ENCODE results near the gene SPATA16.
A peak's percentile ranks its signal among the peaks of the same experiment; 100 is the strongest.

Gene SPATA16

GRCh38 chr3:172981407-172981983 is 159.5 kb downstream of the SPATA16 start:
- no peak for DNase-seq (ENCODE audit: low read depth in 2 of 2)
- no peak overlapping the region for H3K4me3 ChIP-seq (replicated peaks in 1 of 2; ENCODE audit: low read depth in 2 of 2, low read length in 2 of 2)
- TF ChIP-seq CTCF (IDR thresholded peaks at IDR 0.05; ENCODE audit: low read depth, low read length) = no peak

- H3K4me3 ChIP-seq (replicated peaks in 1 of 2; ENCODE audit: low read depth in 2 of 2, low read length in 2 of 2) = no peak overlapping the region
- peak; percentile 27 to 49 for DNase-seq (ENCODE audit: low read depth in 2 of 2)
- no peak for TF ChIP-seq CTCF (IDR thresholded peaks at IDR 0.05; ENCODE audit: low read depth, low read length)
These were observed 160.2 kb downstream of the SPATA16 start for GRCh38 chr3:172980849-172981248.

- H3K4me3 ChIP-seq (replicated peaks in 1 of 2; ENCODE audit: low read depth in 2 of 2, low read length in 2 of 2) = no peak overlapping the region
- no peak for DNase-seq (ENCODE audit: low read depth in 2 of 2)
- TF ChIP-seq CTCF (IDR thresholded peaks at IDR 0.05; ENCODE audit: low read depth, low read length) = no peak
These were observed 163.3 kb downstream of the SPATA16 start for GRCh38 chr3:172977696-172978095.

DNA sequence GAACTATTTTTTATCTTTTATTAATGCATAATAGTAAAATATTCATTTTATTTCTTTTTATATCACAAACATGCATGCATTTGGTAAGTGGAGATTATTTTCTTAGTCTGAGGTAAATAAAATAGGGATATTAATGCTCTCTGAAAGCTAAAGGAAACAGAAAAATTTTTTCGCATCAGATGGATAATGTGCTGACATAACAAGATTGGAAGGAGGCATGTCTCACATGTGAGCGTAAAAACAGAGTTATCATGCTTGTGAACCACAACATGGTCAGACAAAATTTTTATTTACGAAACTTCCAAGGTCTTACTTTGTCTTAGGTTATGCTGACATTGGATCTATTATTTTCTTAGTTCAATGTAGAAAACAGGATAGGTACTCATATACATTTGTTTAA is 166.1 kb downstream of the SPATA16 start:
- no peak overlapping the region for H3K4me3 ChIP-seq (replicated peaks in 1 of 2; ENCODE audit: low read depth in 2 of 2, low read length in 2 of 2)
- no peak for DNase-seq (ENCODE audit: low read depth in 2 of 2)
- TF ChIP-seq CTCF (IDR thresholded peaks at IDR 0.05; ENCODE audit: low read depth, low read length) = no peak

- no peak for DNase-seq (ENCODE audit: low read depth in 2 of 2)
- no peak for TF ChIP-seq CTCF (IDR thresholded peaks at IDR 0.05; ENCODE audit: low read depth, low read length)
- no peak overlapping the region for H3K4me3 ChIP-seq (replicated peaks in 1 of 2; ENCODE audit: low read depth in 2 of 2, low read length in 2 of 2)
These were observed 167.2 kb downstream of the SPATA16 start for GRCh38 chr3:172973799-172974198.

- no peak for DNase-seq (ENCODE audit: low read depth in 2 of 2)
- no peak for TF ChIP-seq CTCF (IDR thresholded peaks at IDR 0.05; ENCODE audit: low read depth, low read length)
- H3K4me3 ChIP-seq (replicated peaks in 1 of 2; ENCODE audit: low read depth in 2 of 2, low read length in 2 of 2) = no peak overlapping the region
These were observed 168.3 kb downstream of the SPATA16 start for GRCh38 chr3:172972717-172973116.

DNA sequence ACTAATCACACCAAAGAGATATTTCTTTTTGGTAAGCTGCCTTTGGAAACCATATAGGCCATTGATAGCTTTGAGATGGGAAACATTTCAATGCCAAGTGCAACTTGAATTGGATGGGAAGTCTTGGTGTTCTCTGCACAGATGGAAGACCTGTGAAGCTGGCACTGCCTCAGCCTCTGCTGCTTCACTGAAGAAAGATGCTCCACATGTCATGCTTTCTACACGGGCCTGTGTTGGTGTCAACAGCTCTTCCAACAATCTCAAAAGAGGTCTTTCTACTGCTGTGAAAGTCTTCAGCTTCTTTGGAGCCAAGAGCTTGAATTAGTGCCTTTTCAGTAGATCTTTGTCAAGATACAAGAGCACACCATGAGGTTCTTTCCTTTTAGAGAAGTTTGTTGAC is 169.0 kb downstream of the SPATA16 start:
- H3K4me3 ChIP-seq (replicated peaks in 1 of 2; ENCODE audit: low read depth in 2 of 2, low read length in 2 of 2) = no peak overlapping the region
- no peak for DNase-seq (ENCODE audit: low read depth in 2 of 2)
- TF ChIP-seq CTCF (IDR thresholded peaks at IDR 0.05; ENCODE audit: low read depth, low read length) = no peak
